ELR (cell line): ENCODE data around the gene LFNG.
A peak's percentile ranks its signal among the peaks of the same experiment; 100 is the strongest.

ENCODE experiments used
- DNase-seq: peaks from one replicate; pipeline ENCODE4 v3.0.0-alpha.2; 2015; ENCODE audit warnings: low read depth

The LFNG gene

GRCh38 chr7:2484868-2485267 lies 34.7 kb upstream of the LFNG start:
- no peak for DNase-seq

DNA sequence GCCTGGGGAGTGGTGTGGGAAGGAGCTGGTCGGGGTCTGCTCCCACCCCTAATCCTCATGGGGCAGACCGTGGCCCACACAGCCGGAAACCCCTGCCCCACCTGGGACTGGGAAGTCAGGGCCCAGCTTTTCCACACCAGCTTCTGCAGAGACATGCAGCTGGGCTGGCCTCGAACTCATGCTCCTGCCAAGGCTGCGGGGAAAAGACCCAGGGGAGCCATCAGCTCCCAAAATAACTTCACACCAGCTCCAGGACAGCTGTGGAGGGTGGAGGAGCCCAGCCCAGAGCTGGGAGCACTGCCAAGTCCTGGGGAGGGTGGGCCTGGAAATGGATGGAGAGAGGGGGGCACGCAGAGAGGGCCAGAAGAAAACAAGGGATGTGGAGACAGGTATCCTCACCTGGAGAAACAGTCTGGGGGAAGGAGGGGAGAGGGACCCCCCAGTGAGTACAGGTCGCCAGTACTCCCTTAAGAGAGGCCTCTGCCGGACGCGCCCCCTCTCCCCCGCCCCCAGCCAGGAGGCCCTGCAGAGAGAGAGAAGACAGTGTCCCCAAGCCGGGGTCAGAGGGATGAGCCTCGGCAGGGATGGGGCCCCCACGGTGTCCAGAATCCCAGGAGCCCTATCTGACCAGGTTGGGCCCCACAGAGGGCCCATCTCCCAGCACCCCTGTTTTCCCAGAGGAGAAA lies 31.8 kb upstream of the LFNG start:
- no peak for DNase-seq

DNA sequence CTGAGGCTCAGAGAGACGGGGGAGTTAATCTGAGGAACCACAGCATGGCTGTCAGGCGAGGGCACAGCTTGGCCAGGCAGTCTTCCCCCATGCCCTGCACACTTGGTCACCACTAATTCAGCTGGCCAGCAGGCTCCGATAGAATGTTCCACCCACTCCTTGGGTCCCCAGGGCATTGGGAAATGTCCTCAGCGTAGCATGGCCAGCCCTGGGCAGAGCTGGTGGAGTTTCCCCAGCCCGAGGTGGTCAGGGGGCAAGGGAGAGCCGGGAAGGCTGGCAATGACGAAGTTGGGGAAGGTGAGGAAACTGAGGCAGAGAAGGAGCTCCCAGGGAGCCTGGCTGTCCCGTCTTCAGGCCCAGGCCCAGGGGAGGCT lies 31.3 kb upstream of the LFNG start:
- DNase-seq: no peak

GRCh38 chr7:2488681-2489080 lies 30.9 kb upstream of the LFNG start:
- no peak for DNase-seq

DNA sequence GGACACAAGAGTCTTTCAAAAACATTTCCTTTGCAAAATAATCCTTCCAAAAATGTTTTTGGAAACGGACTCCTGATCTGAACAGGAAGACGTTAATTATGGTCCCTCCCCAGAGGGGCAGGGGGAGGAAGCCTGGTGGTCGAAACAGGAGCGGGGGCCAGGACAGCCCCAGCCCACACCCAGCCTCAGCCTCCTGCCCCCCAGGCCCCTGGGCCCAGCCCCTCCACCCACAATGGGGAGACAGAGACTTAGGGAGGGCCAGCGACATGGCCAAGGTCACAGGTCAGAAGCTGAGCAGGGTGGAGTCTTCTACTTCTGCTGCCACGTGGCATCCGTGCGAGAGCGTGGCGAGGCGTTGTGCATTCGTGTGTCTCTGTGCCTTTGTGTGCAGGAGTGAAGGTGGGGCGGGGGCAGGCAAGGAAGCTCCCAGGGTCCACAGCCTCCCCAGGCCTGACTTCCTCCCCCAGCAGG lies 29.4 kb upstream of the LFNG start:
- no peak for DNase-seq

GRCh38 chr7:2492038-2492437 lies 27.5 kb upstream of the LFNG start:
- DNase-seq: no peak

DNA sequence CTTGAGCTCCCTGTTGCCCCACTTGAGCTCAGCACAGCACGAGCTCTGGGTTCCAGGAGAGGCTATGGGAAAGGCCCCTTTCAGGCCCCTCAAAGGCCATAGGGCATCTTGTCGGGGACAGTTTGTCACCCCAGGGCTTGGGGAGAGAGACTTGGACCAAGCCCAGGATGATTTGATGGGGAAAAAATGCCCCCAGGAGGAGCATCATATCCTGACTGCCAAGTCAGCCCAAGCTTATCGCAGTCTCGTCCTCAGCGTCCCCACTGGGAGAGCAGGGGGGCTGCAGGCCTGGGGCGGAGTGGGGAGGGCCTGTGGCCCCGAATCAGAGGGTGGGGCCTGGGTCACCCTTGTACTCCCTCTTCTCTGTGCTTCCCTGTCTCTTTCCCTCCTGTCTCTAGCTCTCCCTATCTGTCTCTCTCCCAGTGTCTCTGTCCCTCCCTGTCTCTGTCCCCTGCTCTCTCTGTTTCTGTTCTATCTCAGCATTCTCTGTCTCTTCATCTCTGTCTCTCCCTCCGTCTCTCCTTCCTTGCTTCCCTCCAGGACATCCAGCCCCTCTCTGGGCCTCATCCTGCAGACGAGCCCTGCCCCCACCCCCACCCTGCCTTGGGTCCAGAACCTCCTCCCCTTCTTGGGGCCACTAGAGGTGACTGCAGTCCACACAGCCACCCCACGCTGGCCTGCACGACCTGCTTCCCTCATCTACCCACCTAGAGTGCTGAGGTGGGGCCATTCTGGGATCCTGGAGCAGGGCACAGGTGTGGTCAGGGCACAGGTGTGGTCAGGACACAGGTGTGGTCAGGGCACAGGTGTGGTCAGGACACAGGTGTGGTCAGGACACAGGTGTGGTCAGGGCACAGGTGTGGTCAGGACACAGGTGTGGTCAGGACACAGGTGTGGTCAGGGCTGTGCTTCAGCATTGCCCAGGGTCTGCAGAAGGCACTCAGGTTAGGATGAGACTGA lies 26.1 kb upstream of the LFNG start:
- peak; percentile 54 for DNase-seq

DNA sequence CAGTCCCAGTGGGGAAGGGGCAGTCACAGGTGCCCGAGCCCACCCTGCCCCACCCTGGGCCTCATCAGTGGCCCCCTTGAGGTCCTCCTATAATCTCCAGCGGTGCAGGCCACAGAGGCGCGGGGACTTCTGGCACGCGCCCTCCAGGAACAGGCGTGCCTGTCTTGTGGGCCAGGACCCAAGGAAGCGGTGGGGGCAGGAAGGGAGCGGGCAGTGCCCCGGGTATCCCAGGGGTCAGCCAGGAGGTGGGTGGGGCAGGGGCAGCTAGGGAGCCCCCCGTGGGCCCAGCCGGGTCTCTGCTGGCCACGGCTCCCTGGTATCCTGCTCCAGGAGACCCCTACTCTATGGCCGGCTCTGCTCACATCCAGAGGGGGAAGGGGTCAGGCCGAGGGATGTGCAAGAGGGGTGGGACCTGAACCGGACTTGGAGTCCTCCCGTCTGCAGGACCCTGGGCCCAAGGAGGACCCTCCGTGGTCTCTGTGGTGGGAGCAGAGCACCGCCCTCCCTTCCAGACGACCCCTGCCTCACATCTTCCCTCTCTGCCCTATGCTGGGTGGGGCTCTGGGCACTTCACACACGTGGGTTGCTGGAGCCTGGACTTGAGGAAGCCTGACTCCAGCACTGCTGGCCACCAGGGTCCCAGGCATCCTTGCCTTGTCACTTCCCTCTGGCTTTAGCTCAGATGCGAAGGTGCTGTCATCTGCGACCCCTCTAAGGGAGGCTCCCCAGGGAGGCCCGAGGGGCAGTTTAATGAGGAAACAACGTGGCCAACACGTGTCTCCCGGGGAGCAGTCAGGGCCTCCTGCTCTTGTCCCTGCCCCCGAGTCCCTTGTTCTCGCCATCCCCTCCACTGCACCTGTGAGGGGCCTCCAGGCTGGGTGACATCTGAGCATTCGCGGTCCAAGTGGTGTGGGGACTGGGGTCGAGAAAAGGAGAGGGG lies 25.1 kb upstream of the LFNG start:
- DNase-seq: no peak

DNA sequence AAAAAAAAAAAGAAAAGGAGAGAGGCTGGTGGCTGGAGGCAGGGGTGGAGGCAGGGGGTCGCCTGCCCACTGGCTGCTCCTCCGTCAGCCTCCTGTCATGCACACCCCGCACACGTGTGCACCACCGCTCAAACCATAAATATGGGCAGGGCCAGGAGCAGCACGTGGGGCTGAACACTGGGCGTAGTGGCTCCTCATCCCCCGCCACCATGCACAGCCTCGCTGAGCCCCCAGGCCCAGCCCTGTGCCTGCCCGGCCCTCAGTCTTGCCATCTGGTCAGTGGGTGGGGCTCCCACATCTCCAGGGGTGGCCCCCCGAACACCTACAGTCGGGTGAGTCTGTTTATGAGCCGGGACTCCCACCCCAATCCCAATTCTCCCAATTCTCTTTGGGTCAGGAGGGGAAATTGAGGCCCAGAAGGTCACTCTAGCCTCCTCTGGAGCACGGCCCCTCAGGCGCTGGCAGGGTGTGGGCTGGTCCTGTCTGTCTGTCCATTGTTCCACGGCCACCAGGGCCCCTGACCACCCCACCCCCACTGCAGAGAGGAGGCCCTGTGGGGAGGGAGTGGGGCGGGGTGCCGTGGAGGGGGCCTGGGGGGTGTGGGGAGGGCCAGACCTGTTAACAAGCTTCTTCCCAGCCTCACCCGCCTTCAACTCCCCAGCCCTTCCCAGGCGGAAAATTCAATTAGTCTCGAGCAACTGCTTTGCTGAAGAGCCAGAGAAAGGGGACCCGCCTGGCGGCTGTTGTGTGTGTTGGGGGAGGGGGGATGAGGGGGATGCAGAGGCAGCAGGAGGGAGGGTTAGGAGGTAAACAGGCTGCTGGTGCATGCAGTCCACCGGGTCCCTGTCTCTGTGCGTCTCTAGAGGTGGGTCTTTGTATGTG lies 23.9 kb upstream of the LFNG start:
- DNase-seq: no peak

GRCh38 chr7:2496375-2496774 lies 23.2 kb upstream of the LFNG start:
- DNase-seq: no peak

DNA sequence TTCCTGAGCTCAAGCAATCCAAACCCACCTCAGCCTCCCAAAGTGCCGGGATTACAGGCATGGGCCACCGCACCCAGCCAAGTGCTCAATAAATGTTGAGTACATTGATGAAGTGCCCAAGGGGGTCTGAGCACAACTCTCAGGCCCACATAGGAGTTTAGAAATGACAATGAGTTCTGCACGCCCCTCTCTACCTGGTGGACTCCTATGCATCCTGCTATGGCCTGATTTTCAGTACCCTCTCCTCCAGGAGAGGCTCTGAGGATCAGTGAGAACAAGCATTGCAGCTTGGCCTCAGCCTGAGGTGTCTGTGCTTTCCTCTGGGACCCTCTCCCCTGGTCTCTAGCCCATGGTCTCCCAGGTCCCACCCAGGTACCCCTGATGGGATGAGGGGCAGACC lies 22.5 kb upstream of the LFNG start:
- DNase-seq: no peak

- no peak for DNase-seq
These were observed 21.9 kb upstream of the LFNG start for GRCh38 chr7:2497500-2498336.

DNA sequence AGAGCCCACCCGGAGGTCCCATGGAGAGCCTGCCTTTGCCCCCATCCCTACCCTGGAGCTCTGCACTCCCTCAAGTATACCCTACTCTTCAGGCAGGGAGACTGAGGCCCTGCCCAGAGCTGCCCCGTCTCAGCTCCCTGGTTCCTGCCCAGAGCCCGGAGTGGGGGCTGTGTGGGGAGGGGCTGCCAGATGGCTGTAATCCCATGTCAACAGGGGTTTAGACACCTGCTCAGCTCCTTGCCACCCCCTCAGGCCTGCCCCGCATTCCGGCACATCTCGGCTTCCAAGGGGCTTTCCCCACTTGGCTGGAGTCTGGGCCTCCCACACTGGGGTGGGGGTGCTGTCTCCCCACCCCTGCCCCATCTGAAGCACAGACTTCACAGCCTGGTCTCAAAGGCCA lies 20.9 kb upstream of the LFNG start:
- no peak for DNase-seq

- DNase-seq: no peak
These were observed 20.4 kb upstream of the LFNG start for GRCh38 chr7:2499181-2499580.

DNA sequence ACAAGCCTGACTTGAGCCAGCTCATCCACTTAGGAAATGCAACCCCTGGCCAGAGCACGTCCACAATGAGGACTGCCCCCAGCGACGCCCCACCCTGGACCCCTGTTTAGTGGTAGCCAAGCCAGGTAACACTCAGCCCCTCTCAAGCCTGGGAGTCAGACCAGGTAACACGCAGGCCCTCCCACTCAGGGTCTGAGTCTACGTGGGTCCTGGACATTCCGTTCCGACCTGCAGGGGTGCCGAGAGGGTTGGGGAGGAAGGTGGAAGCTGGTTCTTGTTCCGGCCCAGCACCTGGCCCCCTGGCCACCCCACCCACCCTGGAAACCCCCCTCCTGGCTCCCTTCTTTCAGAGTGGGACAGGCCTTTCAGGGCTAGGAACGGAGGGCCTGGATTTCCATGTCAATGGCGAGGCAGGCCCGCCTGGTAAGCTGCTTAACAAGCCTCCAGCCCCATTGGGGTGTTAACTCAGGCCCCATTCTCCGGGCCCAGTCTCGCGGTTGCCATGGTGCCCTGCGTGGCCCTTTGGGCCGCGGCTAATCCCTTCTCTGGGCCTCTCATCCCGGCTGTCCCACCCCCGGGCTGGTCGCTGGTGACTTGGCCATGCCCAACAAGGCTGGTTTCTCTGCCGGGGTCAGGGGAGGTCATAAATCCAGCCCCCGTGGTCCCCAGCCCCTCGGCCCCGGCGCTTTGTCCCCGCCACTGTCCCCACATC lies 19.7 kb upstream of the LFNG start:
- DNase-seq: no peak

- DNase-seq: no peak
These were observed 18.9 kb upstream of the LFNG start for GRCh38 chr7:2500701-2501100.

- DNase-seq: no peak
These were observed 17.5 kb upstream of the LFNG start for GRCh38 chr7:2501947-2502646.

GRCh38 chr7:2502647-2502966 lies 17.0 kb upstream of the LFNG start:
- DNase-seq: no peak
